HG02759 (cell line): ENCODE data around the gene NADK.

Experiments used
- ATAC-seq: cut with Tn5 transposase; IDR thresholded peaks from one replicate; pipeline ENCODE4 v1.9.1; 2021; ENCODE audit warnings: mild to moderate bottlenecking, moderate library complexity; ENCODE audit not compliant: unreplicated experiment

The NADK gene

GRCh38 chr1:1786836-1787605 is 8.8 kb upstream of the NADK start:
- ATAC-seq: no peak

- no peak for ATAC-seq
These were observed 7.4 kb upstream of the NADK start for GRCh38 chr1:1785666-1786065.

- no peak for ATAC-seq
These were observed 6.7 kb upstream of the NADK start for GRCh38 chr1:1784933-1785332.

GRCh38 chr1:1783320-1783719 is 5.0 kb upstream of the NADK start:
- ATAC-seq: no peak

GRCh38 chr1:1782399-1783221 is 4.3 kb upstream of the NADK start:
- no peak for ATAC-seq

GRCh38 chr1:1781526-1781903 is 3.2 kb upstream of the NADK start:
- no peak for ATAC-seq

GRCh38 chr1:1780598-1781525 is 2.6 kb upstream of the NADK start:
- ATAC-seq: no peak

- ATAC-seq: peak; percentile 27
These were observed 1.7 kb upstream of the NADK start for GRCh38 chr1:1779691-1780597.

- no peak for ATAC-seq
These were observed 1.0 kb upstream of the NADK start for GRCh38 chr1:1779320-1779675.

- ATAC-seq: peak; percentile 68
These were observed 521 bp upstream of the NADK start for GRCh38 chr1:1778663-1779319.

GRCh38 chr1:1777583-1777899 is 729 bp downstream of the NADK start:
- no peak for ATAC-seq

GRCh38 chr1:1776672-1777582 is 1.3 kb downstream of the NADK start:
- ATAC-seq: no peak

- no peak for ATAC-seq
These were observed 2.7 kb downstream of the NADK start for GRCh38 chr1:1775327-1776226.

GRCh38 chr1:1773874-1774273 is 4.4 kb downstream of the NADK start:
- ATAC-seq: no peak

- no peak for ATAC-seq
These were observed 7.2 kb downstream of the NADK start for GRCh38 chr1:1771096-1771495.

- ATAC-seq: no peak
These were observed 8.2 kb downstream of the NADK start for GRCh38 chr1:1770102-1770501.

GRCh38 chr1:1768249-1768992 is 9.8 kb downstream of the NADK start:
- ATAC-seq: no peak
